ENCODE results near the gene NUP160. TPM values are rescaled to one million over a fixed set of nuclear protein-coding genes. Genes with fewer than 3 reads are reported as not detected.
"Not testable (repeated sequence)": the region's sequence is repeated elsewhere in the genome, so short reads cannot be mapped to it uniquely, and the experiment has no call there.

NUP160 gene
- total and polyA plus RNA-seq, 2 of the 4 experiments (the other 2 are of a cell fraction), result 12.5 to 35.0 TPM

GRCh38 chr11:47875858-47876257 is 27.7 kb upstream of the NUP160 start:
- H2BK20ac ChIP-seq (ENCODE audit: low read depth, low read length); H3K36me3 ChIP-seq (ENCODE audit: control insufficient read depth, insufficient read depth, low read length); H2BK15ac ChIP-seq (ENCODE audit: low read depth, low read length); DNase-seq; H4K8ac ChIP-seq (ENCODE audit: low read depth in 2 of 2, low read length in 2 of 2); H4K91ac ChIP-seq (ENCODE audit: insufficient read depth, low read depth, low read length); H3K4me1 ChIP-seq (ENCODE audit: control insufficient read depth, insufficient read depth, low read length); H2AK9ac ChIP-seq (replicated peaks; ENCODE audit: low read depth, low read length, poor library complexity); H3K23ac ChIP-seq (ENCODE audit: low read depth, low read length); H2BK5ac ChIP-seq (ENCODE audit: low read depth, low read length, poor library complexity, severe bottlenecking); H3K56ac ChIP-seq (ENCODE audit: extremely low read depth, insufficient read depth, low read length); H3K4ac ChIP-seq (ENCODE audit: low read depth, low read length); dilution Hi-C loops (cut with HindIII; ENCODE audit: low sequenced_read_pairs, unreplicated experiment); H3K9ac ChIP-seq (ENCODE audit: low read depth, low read length); H3K14ac ChIP-seq (replicated peaks; ENCODE audit: low read depth, low read length); POLR2A ChIA-PET (ENCODE audit: unreplicated experiment); H3K27ac ChIP-seq (ENCODE audit: insufficient read depth, low read length); ATAC-seq (ENCODE audit: low read depth); CTCF ChIA-PET; H3K27me3 ChIP-seq (ENCODE audit: control insufficient read depth, insufficient read depth, low read length); BruUV-seq (replicated peaks); H4K5ac ChIP-seq (ENCODE audit: low read depth, low read length); H3K4me2 ChIP-seq (ENCODE audit: low read depth, low read length); H4K20me1 ChIP-seq (ENCODE audit: insufficient read depth, low read length); H3K9me1 ChIP-seq (ENCODE audit: insufficient read depth, low read length); intact Hi-C loops (cut with micrococcal nuclease); H2BK120ac ChIP-seq (ENCODE audit: low read depth, low read length); in situ Hi-C loops (cut with MboI; ENCODE audit: low sequenced_read_pairs); H3K4me3 ChIP-seq (ENCODE audit: insufficient read depth, low read depth, low read length); H2AK5ac ChIP-seq (ENCODE audit: low read depth, low read length); H3K79me1 ChIP-seq (ENCODE audit: low read depth in 1 of 2, low read length in 2 of 2); H3K18ac ChIP-seq (ENCODE audit: low read depth, low read length); H2AFZ ChIP-seq (replicated peaks; ENCODE audit: low read length, poor library complexity): not testable (repeated sequence)
- H3K9me3 ChIP-seq (ENCODE audit: control insufficient read depth, insufficient read depth, low read length), result peaks cover 13% of the 10 kb centered on the region
- 20% methylated on average over 1 of the region's 10 CpGs; no CpG with 5 or more reads in 1 of the 2 experiments for WGBS, 2 experiments (ENCODE audit: extremely low coverage in 2 of 2, insufficient read length in 1 of 2)
